ACC112 (cell line): ENCODE results near the gene TLR9.

Experiments
- H2AFZ ChIP-seq: fragments of 200-600 bp; sonication (generic); one replicate; pipeline ENCODE4 v1.6.0; 2017; ENCODE audit warnings: antibody characterized with exemption, low read length; ENCODE audit not compliant: unreplicated experiment
- H3K27ac ChIP-seq: fragments of 200-600 bp; sonication (generic); 2 replicates; pipeline ENCODE4 v1.5.1; 2014; ENCODE audit warnings: low read depth, mild to moderate bottlenecking, antibody characterized with exemption, low read length, moderate library complexity
- H3K27me3 ChIP-seq: fragments of 200-600 bp; sonication (generic); 2 replicates; pipeline ENCODE4 v1.6.1; 2014; ENCODE audit warnings: mild to moderate bottlenecking, antibody characterized with exemption, low read length, moderate library complexity, mixed read lengths; ENCODE audit not compliant: insufficient read depth
- H3K36me3 ChIP-seq: fragments of 200-600 bp; sonication (generic); 2 replicates; pipeline ENCODE4 v1.6.1; 2016; ENCODE audit warnings: mild to moderate bottlenecking, antibody characterized with exemption, low read length, moderate library complexity, mixed read lengths; ENCODE audit not compliant: insufficient read depth
- H3K4me1 ChIP-seq: fragments of 200-600 bp; sonication (generic); one replicate; pipeline ENCODE4 v1.6.1; 2016; ENCODE audit warnings: low read length, mixed read lengths; ENCODE audit not compliant: insufficient read depth, unreplicated experiment, control insufficient read depth
- H3K4me3 ChIP-seq: fragments of 200-600 bp; sonication (generic); 2 replicates; pipeline ENCODE4 v1.5.1; 2014; ENCODE audit warnings: mild to moderate bottlenecking, low read depth, low read length
- H3K79me2 ChIP-seq: fragments of 200-600 bp; sonication (generic); one replicate; pipeline ENCODE4 v1.6.0; 2016; ENCODE audit warnings: low read length; ENCODE audit not compliant: control insufficient read depth, unreplicated experiment, insufficient read depth

The TLR9 gene

DNA sequence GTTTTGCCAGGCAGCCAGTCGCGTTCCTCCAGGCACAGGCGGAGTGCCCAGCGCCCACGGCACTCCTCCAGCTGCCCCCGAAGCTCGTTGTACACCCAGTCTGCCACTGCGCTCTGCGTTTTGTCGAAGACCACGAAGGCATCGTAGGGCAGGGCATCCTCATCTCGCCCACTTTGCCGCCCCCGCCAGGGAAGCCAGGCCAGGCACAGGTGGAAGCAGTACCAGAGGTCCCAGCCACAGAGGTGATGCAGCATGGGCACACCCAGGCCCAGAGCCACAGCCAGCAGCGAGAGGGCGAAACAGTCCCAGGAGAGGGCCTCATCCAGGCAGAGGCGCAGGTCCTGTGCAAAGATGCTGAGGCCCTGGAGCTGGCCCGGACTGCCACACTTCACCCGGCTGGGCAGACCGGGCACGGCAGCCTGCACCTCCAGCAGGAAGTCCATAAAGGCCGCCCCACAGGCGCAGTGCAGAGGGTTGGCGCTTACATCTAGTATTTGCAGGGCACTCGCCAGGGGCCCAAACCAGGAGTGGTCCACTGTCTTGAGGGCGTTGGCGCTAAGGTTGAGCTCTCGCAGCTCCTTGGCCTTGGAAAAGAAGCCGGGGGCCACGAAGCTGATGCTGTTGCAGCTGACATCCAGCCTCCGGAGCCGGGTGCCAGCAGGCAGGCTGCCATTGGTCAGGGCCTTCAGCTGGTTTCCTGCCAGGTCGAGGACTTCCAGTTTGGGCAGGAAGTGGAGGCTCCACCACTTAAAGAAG, 3.7 kb downstream of the TLR9 start:
- no peaks in the 10 kb centered on the region for H3K27me3 ChIP-seq
- H3K4me3 ChIP-seq: no peak overlapping the region
- no peaks in the 10 kb centered on the region for H3K79me2 ChIP-seq
- H3K27ac ChIP-seq: no peak overlapping the region
- no peaks in the 10 kb centered on the region for H3K36me3 ChIP-seq
- H2AFZ ChIP-seq: no peak overlapping the region
- H3K4me1 ChIP-seq: peaks cover 9% of the 10 kb centered on the region

DNA sequence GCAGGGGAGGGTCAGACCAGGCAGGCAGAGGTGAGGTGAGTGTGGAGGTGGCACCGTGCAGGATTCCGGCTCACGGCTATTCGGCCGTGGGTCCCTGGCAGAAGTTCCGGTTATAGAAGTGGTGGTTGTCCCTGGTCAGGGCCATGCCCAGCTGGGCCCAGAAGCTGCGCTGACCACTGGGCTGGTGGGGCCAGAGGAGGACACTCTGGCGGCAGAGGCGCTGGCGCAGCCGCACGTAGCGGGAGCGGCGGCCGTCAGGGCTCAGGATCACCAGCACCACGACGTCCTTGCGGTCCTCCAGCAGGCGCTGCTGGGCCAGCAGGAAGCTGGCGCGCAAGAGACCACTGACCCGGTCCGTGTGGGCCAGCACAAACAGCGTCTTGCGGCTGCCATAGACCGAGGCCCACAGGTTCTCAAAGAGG, 4.3 kb downstream of the TLR9 start:
- no peak overlapping the region for H3K27ac ChIP-seq

DNA sequence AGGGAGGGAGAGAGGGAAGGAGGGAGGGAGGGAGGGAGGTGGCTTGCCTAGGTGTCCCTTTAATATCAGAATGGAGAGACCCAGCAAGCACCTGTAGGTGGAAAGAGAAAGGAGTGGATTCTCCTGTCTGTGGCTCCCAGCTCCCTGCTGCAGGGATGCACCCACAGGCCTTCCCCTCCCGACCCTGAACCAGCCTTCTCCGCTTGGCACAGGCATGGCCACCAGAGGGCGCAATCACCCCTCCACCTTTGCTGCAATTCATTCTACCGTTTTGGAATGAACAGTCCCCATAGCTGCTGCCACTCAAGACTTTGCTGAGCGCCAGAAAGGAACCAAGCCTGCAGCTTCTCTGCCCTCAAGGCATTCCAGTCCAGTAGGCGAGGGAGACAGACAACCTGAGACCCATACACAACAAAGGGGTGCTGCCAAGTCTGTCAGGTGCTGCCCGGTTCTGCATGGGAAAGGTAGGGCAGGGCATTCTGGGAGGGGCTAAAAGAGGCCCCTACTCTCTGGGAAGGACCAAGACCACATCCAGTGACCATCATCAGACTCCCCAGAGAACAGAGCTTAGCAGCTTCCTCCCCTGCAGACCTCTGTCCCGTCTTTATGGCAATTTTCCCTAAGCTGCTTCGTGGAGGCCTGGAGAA, 4.9 kb downstream of the TLR9 start:
- Histone ChIP-seq H3K4me1 (peaks cover 13% of the 10 kb centered on the region), H3K27me3 (no peaks in the 10 kb centered on the region), H3K4me3 (no peak overlapping the region), H3K27ac (no peak overlapping the region), H2AFZ (no peak overlapping the region), H3K36me3 (no peaks in the 10 kb centered on the region), H3K79me2 (no peaks in the 10 kb centered on the region)

More for the DNA sequence above, 4.3 kb downstream of the TLR9 start:
- no peaks in the 10 kb centered on the region for H3K27me3 ChIP-seq
- peaks cover 13% of the 10 kb centered on the region for H3K4me1 ChIP-seq
- no peaks in the 10 kb centered on the region for H3K36me3 ChIP-seq
- H3K79me2 ChIP-seq: no peaks in the 10 kb centered on the region
- no peak overlapping the region for H2AFZ ChIP-seq
- H3K4me3 ChIP-seq: no peak overlapping the region

- Histone ChIP-seq H3K4me3 (no peak overlapping the region), H2AFZ (no peak overlapping the region), H3K27me3 (no peaks in the 10 kb centered on the region), H3K4me1 (peaks cover 13% of the 10 kb centered on the region), H3K27ac (no peak overlapping the region), H3K79me2 (no peaks in the 10 kb centered on the region), H3K36me3 (0 out of 2 replicates have a peak, but pooled peaks cover 5% of the 10 kb centered on the region)
These were observed 6.4 kb downstream of the TLR9 start for GRCh38 chr3:52218937-52219650.

DNA sequence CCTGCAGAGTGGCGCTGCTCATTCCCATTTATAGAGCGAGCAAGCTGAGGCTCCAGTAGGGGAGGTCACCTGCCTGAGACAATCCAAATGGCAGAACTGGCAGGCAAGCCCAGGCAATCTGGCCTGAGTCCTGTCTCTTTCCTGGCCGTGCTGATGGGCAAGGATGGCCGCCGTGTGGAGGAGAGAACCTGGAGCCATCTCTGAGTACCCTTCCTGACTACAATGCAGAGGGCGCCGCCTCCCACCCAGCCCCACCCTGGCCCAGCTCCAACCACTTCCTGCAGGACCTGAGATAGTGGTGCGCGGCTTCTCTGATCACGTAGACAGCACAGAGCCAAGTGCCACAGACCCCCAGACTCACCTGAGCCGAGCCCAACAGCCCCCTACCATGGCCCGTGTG, 7.0 kb downstream of the TLR9 start:
- peaks cover 13% of the 10 kb centered on the region for H3K4me1 ChIP-seq
- H3K79me2 ChIP-seq: no peaks in the 10 kb centered on the region
- H3K27ac ChIP-seq: no peak overlapping the region
- H2AFZ ChIP-seq: no peak overlapping the region
- H3K4me3 ChIP-seq: no peak overlapping the region
- H3K36me3 ChIP-seq: peaks cover 9% of the 10 kb centered on the region; the same call in 1 of the 2 replicates
- H3K27me3 ChIP-seq: no peaks in the 10 kb centered on the region

- no peak overlapping the region for H3K27ac ChIP-seq
- no peaks in the 10 kb centered on the region for H3K79me2 ChIP-seq
These were observed 7.4 kb downstream of the TLR9 start for GRCh38 chr3:52218026-52218425.

DNA sequence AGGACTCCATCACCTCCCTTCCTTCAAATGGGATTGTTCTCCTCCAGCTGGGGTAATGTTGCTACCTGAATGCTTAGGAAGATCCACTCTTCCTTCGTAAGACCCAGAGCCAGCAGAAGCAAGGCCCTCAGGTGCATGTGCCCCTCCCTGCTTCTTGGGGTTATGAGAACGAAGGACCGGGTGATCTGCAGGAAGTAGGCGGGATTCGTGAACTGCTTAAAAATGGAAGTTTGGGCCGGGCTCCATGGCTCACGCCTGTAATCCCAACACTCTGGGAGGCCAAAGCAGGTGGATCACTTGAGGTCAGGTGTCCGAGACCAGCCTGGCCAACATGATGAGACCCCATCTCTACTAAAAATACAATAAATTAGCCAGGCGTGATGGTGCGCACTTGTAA, 8.0 kb downstream of the TLR9 start:
- H3K4me3 ChIP-seq: no peak overlapping the region
- peaks cover 9% of the 10 kb centered on the region; the same call in 1 of the 2 replicates for H3K36me3 ChIP-seq
- H3K27ac ChIP-seq: peak overlapping the region; percentile 45; the same call in 1 of the 2 replicates
- peaks cover 13% of the 10 kb centered on the region for H3K4me1 ChIP-seq
- no peaks in the 10 kb centered on the region for H3K79me2 ChIP-seq
- no peak overlapping the region for H2AFZ ChIP-seq
- no peaks in the 10 kb centered on the region for H3K27me3 ChIP-seq

More at GRCh38 chr3:52218026-52218425, 7.4 kb downstream of the TLR9 start:
- Histone ChIP-seq H3K36me3 (peaks cover 9% of the 10 kb centered on the region; the same call in 1 of the 2 replicates), H2AFZ (no peak overlapping the region), H3K4me1 (peaks cover 13% of the 10 kb centered on the region), H3K27me3 (no peaks in the 10 kb centered on the region), H3K4me3 (no peak overlapping the region)

- Histone ChIP-seq H3K4me1 (peaks cover 13% of the 10 kb centered on the region), H3K27ac (peak overlapping the region; percentile 45; the same call in 1 of the 2 replicates), H3K36me3 (peaks cover 14% of the 10 kb centered on the region; the same call in 1 of the 2 replicates), H2AFZ (no peak overlapping the region), H3K27me3 (no peaks in the 10 kb centered on the region), H3K79me2 (no peaks in the 10 kb centered on the region), H3K4me3 (no peak overlapping the region)
These were observed 8.6 kb downstream of the TLR9 start for GRCh38 chr3:52216585-52217408.

GRCh38 chr3:52215351-52215750, 10.1 kb downstream of the TLR9 start:
- Histone ChIP-seq H3K27ac (no peak overlapping the region), H3K4me1 (peaks cover 13% of the 10 kb centered on the region), H2AFZ (no peak overlapping the region), H3K36me3 (peaks cover 24% of the 10 kb centered on the region; the same call in 1 of the 2 replicates), H3K79me2 (no peaks in the 10 kb centered on the region), H3K4me3 (no peak overlapping the region), H3K27me3 (no peaks in the 10 kb centered on the region)

DNA sequence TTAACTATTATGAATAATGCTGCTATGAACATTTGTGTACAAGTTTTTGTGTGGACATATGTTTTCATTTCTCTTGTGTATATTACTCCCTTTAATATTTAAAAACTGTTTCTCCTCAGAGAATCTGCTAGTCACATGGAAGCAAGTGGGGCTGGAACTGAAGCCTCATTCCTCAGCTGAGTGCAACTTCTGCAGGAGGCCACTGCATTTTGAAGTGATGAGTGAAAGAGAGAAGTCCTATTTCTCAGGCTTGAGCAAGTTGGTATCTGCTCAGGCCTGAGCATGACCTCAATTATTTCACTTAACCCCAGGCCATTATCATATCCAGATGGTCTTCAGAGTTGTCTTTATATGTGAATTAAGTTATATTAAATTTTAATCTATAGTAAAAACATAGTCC, 11.5 kb downstream of the TLR9 start:
- Histone ChIP-seq H2AFZ (no peak overlapping the region), H3K4me1 (peaks cover 13% of the 10 kb centered on the region), H3K27ac (no peak overlapping the region), H3K4me3 (no peak overlapping the region), H3K36me3 (peaks cover 28% of the 10 kb centered on the region; the same call in 1 of the 2 replicates), H3K27me3 (no peaks in the 10 kb centered on the region), H3K79me2 (no peaks in the 10 kb centered on the region)
